ENCODE data around the gene SDK1. TPM values are rescaled to one million over a fixed set of nuclear protein-coding genes. Genes with fewer than 3 reads are reported as not detected.

The SDK1 gene
- total and polyA plus RNA-seq, 10 of the 15 experiments (the other 5 are each of a cell fraction or from before 2014, with no cell fraction given), result 0.14 to 0.33 TPM; not detected in 8

- TF ChIP-seq, protein P1, sequence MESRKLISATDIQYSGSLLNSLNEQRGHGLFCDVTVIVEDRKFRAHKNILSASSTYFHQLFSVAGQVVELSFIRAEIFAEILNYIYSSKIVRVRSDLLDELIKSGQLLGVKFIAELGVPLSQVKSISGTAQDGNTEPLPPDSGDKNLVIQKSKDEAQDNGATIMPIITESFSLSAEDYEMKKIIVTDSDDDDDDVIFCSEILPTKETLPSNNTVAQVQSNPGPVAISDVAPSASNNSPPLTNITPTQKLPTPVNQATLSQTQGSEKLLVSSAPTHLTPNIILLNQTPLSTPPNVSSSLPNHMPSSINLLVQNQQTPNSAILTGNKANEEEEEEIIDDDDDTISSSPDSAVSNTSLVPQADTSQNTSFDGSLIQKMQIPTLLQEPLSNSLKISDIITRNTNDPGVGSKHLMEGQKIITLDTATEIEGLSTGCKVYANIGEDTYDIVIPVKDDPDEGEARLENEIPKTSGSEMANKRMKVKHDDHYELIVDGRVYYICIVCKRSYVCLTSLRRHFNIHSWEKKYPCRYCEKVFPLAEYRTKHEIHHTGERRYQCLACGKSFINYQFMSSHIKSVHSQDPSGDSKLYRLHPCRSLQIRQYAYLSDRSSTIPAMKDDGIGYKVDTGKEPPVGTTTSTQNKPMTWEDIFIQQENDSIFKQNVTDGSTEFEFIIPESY (IDR thresholded peaks at IDR 0.05), result no peak
- no peak for TF ChIP-seq NFXL1 (IDR thresholded peaks at IDR 0.05; ENCODE audit: borderline replicate concordance)
- TF ChIP-seq RELA (IDR thresholded peaks at IDR 0.05; ENCODE audit: borderline replicate concordance, partially characterized antibody), result no peak
- TF ChIP-seq CHD4 (IDR thresholded peaks at IDR 0.05), result no peak
- no peak for TF ChIP-seq IKZF2 (IDR thresholded peaks at IDR 0.05)
- no peak for TF ChIP-seq KAT2A (conservative IDR thresholded peaks at IDR 0.05; ENCODE audit: control insufficient read depth, low read depth, low read length)
- no peak for TF ChIP-seq NFYB (IDR thresholded peaks at IDR 0.05; ENCODE audit: insufficient read depth, low read depth, low read length)
Observed at GRCh38 chr7:3953946-3954345, 652.9 kb downstream of the SDK1 start (continued).

DNA sequence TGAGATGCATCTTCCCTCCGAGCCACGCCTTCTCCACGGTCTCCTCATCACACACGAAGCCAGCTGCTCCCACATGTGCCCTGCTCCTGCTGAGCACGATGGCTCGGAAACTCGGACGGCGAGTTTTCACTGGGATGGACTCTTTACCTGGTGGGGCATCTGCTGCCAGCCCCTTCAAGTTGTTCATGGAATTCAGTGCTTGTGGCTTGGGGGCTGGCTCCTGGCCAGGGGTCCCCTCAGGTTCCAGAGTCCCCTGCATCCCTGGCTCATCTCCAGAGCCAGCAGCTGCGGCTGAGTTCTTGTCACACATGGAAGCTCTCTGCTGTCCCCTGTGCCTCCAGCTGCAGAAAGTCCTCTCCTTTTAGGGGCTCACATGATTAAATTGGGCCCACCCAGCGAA lies 654.0 kb downstream of the SDK1 start:
- intact Hi-C loops (cut with micrococcal nuclease; ENCODE audit: unreplicated experiment), result no loop called here
- H3K36me3 ChIP-seq (ENCODE audit: control insufficient read depth in 2 of 2, insufficient read depth in 2 of 2, low read length in 1 of 2), result no peaks in the 10 kb centered on the region
- no peaks in the 10 kb centered on the region; the same call in 2 of the 3 replicates for H3K9me3 ChIP-seq (replicated peaks; ENCODE audit: control insufficient read depth, insufficient read depth, low read length)
- no peak overlapping the region for H3K4me3 ChIP-seq
- FAIRE-seq (no peak), DNase-seq (ENCODE audit: low read depth, low spot score) (no peak), ATAC-seq (no peak)
- H3K4me2 ChIP-seq (ENCODE audit: control insufficient read depth, insufficient read depth), result no peak overlapping the region
- peaks cover 10% of the 10 kb centered on the region for H3K4me1 ChIP-seq (ENCODE audit: control insufficient read depth, insufficient read depth, low read length)
- no TSS peak for BruUV-seq (replicated peaks)
- no peak for TF ChIP-seq ESRRA (IDR thresholded peaks at IDR 0.05; ENCODE audit: low read length)
- TF ChIP-seq E2F8 (IDR thresholded peaks at IDR 0.05; ENCODE audit: low read depth, partially characterized antibody), result no peak
- TF ChIP-seq STAT1 (conservative IDR thresholded peaks at IDR 0.05), result no peak
- no peak for TF ChIP-seq TCF12 (IDR thresholded peaks at IDR 0.05; ENCODE audit: low read depth, low read length)
- TF ChIP-seq RAD21 (IDR thresholded peaks at IDR 0.05; ENCODE audit: insufficient read depth, low read depth, low read length), result no peak
- no peak for TF ChIP-seq ZBTB40 (IDR thresholded peaks at IDR 0.05; ENCODE audit: borderline replicate concordance)
- H3K27ac ChIP-seq (ENCODE audit: control insufficient read depth, insufficient read depth), result no peak overlapping the region
- RAD21 ChIA-PET (ENCODE audit: unreplicated experiment), result no interaction called here
- H3K27me3 ChIP-seq (replicated peaks in 1 of 2; ENCODE audit: control insufficient read depth in 2 of 2, insufficient read depth in 2 of 2, low read length in 1 of 2), result no peaks in the 10 kb centered on the region
- no peak overlapping the region for H2AFZ ChIP-seq (ENCODE audit: control insufficient read depth, low read depth, low read length)
- in situ Hi-C loops (cut with MboI), result no loop called here
- SMC1A ChIA-PET (ENCODE audit: uncharacterized antibody, unreplicated experiment), result no interaction called here
- H3K79me2 ChIP-seq (ENCODE audit: control insufficient read depth, insufficient read depth, low read length), result no peaks in the 10 kb centered on the region
- no peaks in the 10 kb centered on the region for H4K20me1 ChIP-seq (ENCODE audit: control insufficient read depth, insufficient read depth)
- WGBS (ENCODE audit: insufficient coverage, insufficient replicate concordance, low lambda C conversion rate, missing lambda C conversion rate), result 40% methylated on average over 11 of the region's 11 CpGs
- no peak overlapping the region for H3K9ac ChIP-seq (ENCODE audit: control insufficient read depth, insufficient read depth, low read length)
- POLR2A ChIA-PET, result no interaction called here
- CTCF ChIA-PET, result no interaction called here

All from GM12878 (cell line).